ENCODE data around the gene IGSF10. TPM values are rescaled to one million over a fixed set of nuclear protein-coding genes. Genes with fewer than 3 reads are reported as not detected.

The IGSF10 gene
- total and polyA plus RNA-seq, 2 of the 13 experiments (the other 11 are each of a cell fraction or from before 2014, with no cell fraction given): 0.16 TPM; not detected in 1

- TF ChIP-seq ZZZ3 (CRISPR knock-in tag; IDR thresholded peaks at IDR 0.05; ENCODE audit: borderline replicate concordance): no peak
These were observed 43.7 kb upstream of the IGSF10 start (continued) for GRCh38 chr3:151504606-151505005.

- BruUV-seq (replicated peaks): no TSS peak
- no peaks in the 10 kb centered on the region for H3K36me3 ChIP-seq (replicated peaks in 1 of 2; ENCODE audit: control insufficient read depth in 1 of 2, insufficient read depth in 2 of 2, low read length in 2 of 2)
- WGBS (ENCODE audit: low lambda C conversion rate): 0% methylated on average over 1 of the region's 1 CpG
- H3K27ac ChIP-seq (ENCODE audit: extremely low read length, insufficient read depth, low read length): no peak overlapping the region
- no peaks in the 10 kb centered on the region for H3K79me2 ChIP-seq (ENCODE audit: insufficient read depth, low read length)
- CTCF ChIA-PET (ENCODE audit: low intra/inter-chr PET ratio, low total read pairs): no interaction called here
- H2AFZ ChIP-seq (ENCODE audit: low read length): no peak overlapping the region
- H3K4me3 ChIP-seq (replicated peaks in 1 of 3; ENCODE audit: insufficient read depth in 1 of 3, low read depth in 2 of 3, low read length in 3 of 3): no peak overlapping the region
- H3K9ac ChIP-seq (ENCODE audit: insufficient read depth, low read depth, low read length): no peak overlapping the region
- no peak overlapping the region for H3K4me2 ChIP-seq (ENCODE audit: low read depth, low read length)
- no peaks in the 10 kb centered on the region for H3K9me3 ChIP-seq (ENCODE audit: low read length)
- POLR2A ChIA-PET: no interaction called here
- H4K20me1 ChIP-seq (ENCODE audit: insufficient read depth, low read length): no peaks in the 10 kb centered on the region
- no peaks in the 10 kb centered on the region for H3K27me3 ChIP-seq (ENCODE audit: control insufficient read depth in 1 of 2, insufficient read depth in 2 of 2, low read length in 2 of 2)
- TF ChIP-seq ZUFSP (CRISPR knock-in tag; IDR thresholded peaks at IDR 0.05; ENCODE audit: borderline replicate concordance): no peak
- in situ Hi-C loops (cut with HindIII; ENCODE audit: extremely low pct_ligation_motif_present, low pct_unique_long_range_greater_than_20kb): no loop called here
- ATAC-seq (no peak), FAIRE-seq (no peak), DNase-seq (ENCODE audit: low spot score) (no peak)
- H3K4me1 ChIP-seq (ENCODE audit: insufficient read depth, low read length): no peaks in the 10 kb centered on the region
- intact Hi-C loops (cut with micrococcal nuclease; ENCODE audit: unreplicated experiment): no loop called here
These were observed 42.2 kb upstream of the IGSF10 start for GRCh38 chr3:151503074-151503473.

- FAIRE-seq (no peak), ATAC-seq (no peak), DNase-seq (ENCODE audit: low spot score) (no peak)
- no TSS peak for BruUV-seq (replicated peaks)
- H3K9ac ChIP-seq (ENCODE audit: insufficient read depth, low read depth, low read length): no peak overlapping the region
- H4K20me1 ChIP-seq (ENCODE audit: insufficient read depth, low read length): no peaks in the 10 kb centered on the region
- no peaks in the 10 kb centered on the region for H3K79me2 ChIP-seq (ENCODE audit: insufficient read depth, low read length)
- ChIA-PET CTCF (ENCODE audit: low intra/inter-chr PET ratio, low total read pairs) (no interaction called here), POLR2A (no interaction called here)
- 4% methylated on average over 4 of the region's 4 CpGs for WGBS (ENCODE audit: low lambda C conversion rate)
- H3K9me3 ChIP-seq (ENCODE audit: low read length): no peaks in the 10 kb centered on the region
- in situ Hi-C loops (cut with HindIII; ENCODE audit: extremely low pct_ligation_motif_present, low pct_unique_long_range_greater_than_20kb) (no loop called here), intact Hi-C loops (cut with micrococcal nuclease; ENCODE audit: unreplicated experiment) (no loop called here)
- H3K4me3 ChIP-seq (replicated peaks in 1 of 3; ENCODE audit: insufficient read depth in 1 of 3, low read depth in 2 of 3, low read length in 3 of 3): no peak overlapping the region
- no peaks in the 10 kb centered on the region for H3K27me3 ChIP-seq (ENCODE audit: control insufficient read depth in 1 of 2, insufficient read depth in 2 of 2, low read length in 2 of 2)
- H3K4me1 ChIP-seq (ENCODE audit: insufficient read depth, low read length): no peaks in the 10 kb centered on the region
- no peak overlapping the region for H3K4me2 ChIP-seq (ENCODE audit: low read depth, low read length)
- H3K27ac ChIP-seq (ENCODE audit: extremely low read length, insufficient read depth, low read length): no peak overlapping the region
- H3K36me3 ChIP-seq (replicated peaks in 1 of 2; ENCODE audit: control insufficient read depth in 1 of 2, insufficient read depth in 2 of 2, low read length in 2 of 2): no peaks in the 10 kb centered on the region
- no peak overlapping the region for H2AFZ ChIP-seq (ENCODE audit: low read length)
- no peak for TF ChIP-seq ZNF331 (CRISPR knock-in tag; IDR thresholded peaks at IDR 0.05)
- TF ChIP-seq ZMYM3 (CRISPR knock-in tag; IDR thresholded peaks at IDR 0.05): no peak
- TF ChIP-seq SALL2 (CRISPR knock-in tag; IDR thresholded peaks at IDR 0.05): no peak
- TF ChIP-seq ZBTB8A (CRISPR knock-in tag; IDR thresholded peaks at IDR 0.05; ENCODE audit: borderline replicate concordance, low read depth): no peak
- no peak for TF ChIP-seq NR1H2 (CRISPR knock-in tag; IDR thresholded peaks at IDR 0.05; ENCODE audit: borderline replicate concordance, low read depth)
- TF ChIP-seq ZNF607 (CRISPR knock-in tag; IDR thresholded peaks at IDR 0.05; ENCODE audit: borderline replicate concordance): no peak
- no peak for TF ChIP-seq ZNF549 (CRISPR knock-in tag; IDR thresholded peaks at IDR 0.05)
- TF ChIP-seq LCORL (IDR thresholded peaks at IDR 0.05): no peak
- no peak for TF ChIP-seq LCORL (CRISPR knock-in tag; IDR thresholded peaks at IDR 0.05)
These were observed 41.2 kb upstream of the IGSF10 start for GRCh38 chr3:151501923-151502632.

Measured in HepG2 (cell line).